ENCODE results near the gene GNAL. TPM values are rescaled to one million over a fixed set of nuclear protein-coding genes. Genes with fewer than 3 reads are reported as not detected.
A peak's percentile ranks its signal among the peaks of the same experiment; 100 is the strongest.

The GNAL gene
- total RNA-seq, 1 donor from 2014 or later = 4.5 TPM

DNA sequence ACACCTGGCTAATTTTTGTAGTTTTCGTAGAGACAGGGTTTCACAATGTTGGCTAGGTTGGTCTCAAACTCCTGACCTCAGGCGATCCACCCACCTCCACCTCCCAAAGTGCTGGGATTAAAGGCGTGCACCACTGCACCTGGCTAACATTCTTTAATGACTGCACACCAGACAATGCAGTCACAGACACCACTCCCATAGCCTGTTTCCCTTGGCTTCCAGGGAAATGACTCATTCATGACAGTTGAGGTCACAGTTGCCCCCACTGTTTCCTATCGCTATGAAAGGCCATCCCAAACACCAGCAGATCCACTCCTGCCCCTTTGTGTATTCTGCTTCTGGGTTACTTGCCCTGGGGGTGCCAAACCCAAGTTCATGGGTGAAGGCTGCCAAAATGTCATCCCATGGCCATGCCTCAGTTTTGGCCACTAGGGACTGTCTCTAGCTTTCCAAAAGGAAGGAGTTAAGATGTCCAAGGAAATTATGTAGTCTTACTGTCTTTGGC lies 170.9 kb downstream of the GNAL start:
- H3K4me2 ChIP-seq (ENCODE audit: low read length) = peak overlapping the region; percentile 55
- Mint-ChIP-seq H3K4me1 (ENCODE audit: low read depth, unreplicated experiment) (peaks cover 47% of the 10 kb centered on the region), H3K27me3 (ENCODE audit: low read depth, unreplicated experiment) (peaks cover 2% of the 10 kb centered on the region), H3K4me3 (ENCODE audit: unreplicated experiment) (no peak overlapping the region), H3K36me3 (ENCODE audit: low read depth, unreplicated experiment) (no peaks in the 10 kb centered on the region), H3K27ac (ENCODE audit: unreplicated experiment) (peak overlapping the region; percentile 98), H3K9me3 (ENCODE audit: unreplicated experiment) (no peaks in the 10 kb centered on the region)
- H2AFZ ChIP-seq (ENCODE audit: low read depth, low read length) = no peak overlapping the region
- TF ChIP-seq EZH2 (IDR thresholded peaks at IDR 0.05; ENCODE audit: insufficient read depth, low read length) = no peak
- TF ChIP-seq, protein P1, sequence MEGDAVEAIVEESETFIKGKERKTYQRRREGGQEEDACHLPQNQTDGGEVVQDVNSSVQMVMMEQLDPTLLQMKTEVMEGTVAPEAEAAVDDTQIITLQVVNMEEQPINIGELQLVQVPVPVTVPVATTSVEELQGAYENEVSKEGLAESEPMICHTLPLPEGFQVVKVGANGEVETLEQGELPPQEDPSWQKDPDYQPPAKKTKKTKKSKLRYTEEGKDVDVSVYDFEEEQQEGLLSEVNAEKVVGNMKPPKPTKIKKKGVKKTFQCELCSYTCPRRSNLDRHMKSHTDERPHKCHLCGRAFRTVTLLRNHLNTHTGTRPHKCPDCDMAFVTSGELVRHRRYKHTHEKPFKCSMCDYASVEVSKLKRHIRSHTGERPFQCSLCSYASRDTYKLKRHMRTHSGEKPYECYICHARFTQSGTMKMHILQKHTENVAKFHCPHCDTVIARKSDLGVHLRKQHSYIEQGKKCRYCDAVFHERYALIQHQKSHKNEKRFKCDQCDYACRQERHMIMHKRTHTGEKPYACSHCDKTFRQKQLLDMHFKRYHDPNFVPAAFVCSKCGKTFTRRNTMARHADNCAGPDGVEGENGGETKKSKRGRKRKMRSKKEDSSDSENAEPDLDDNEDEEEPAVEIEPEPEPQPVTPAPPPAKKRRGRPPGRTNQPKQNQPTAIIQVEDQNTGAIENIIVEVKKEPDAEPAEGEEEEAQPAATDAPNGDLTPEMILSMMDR (IDR thresholded peaks at IDR 0.05; ENCODE audit: insufficient read depth, low read depth, low read length) = peak; percentile 10
- no peaks in the 10 kb centered on the region for H3K9me3 ChIP-seq (ENCODE audit: insufficient read depth, low read depth, low read length)
- H3K4me1 ChIP-seq (ENCODE audit: insufficient read depth, low read length) = peaks cover 41% of the 10 kb centered on the region
- peak; percentile 55 for FAIRE-seq
- peaks cover 5% of the 10 kb centered on the region for H3K79me2 ChIP-seq (ENCODE audit: insufficient read depth, low read length)
- no peak overlapping the region for H3K4me3 ChIP-seq (ENCODE audit: insufficient read depth, low read depth, low read length)
- no peaks in the 10 kb centered on the region for H4K20me1 ChIP-seq (ENCODE audit: insufficient read depth, low read length)
- DNase-seq (ENCODE audit: low read depth) = peak; percentile 85
- no peaks in the 10 kb centered on the region for H3K27me3 ChIP-seq (ENCODE audit: insufficient read depth, low read length)
- peak overlapping the region; percentile 98 for H3K27ac ChIP-seq (ENCODE audit: low read depth, low read length)
- H3K9ac ChIP-seq (ENCODE audit: low read length) = peak overlapping the region; percentile 80
- H3K36me3 ChIP-seq (ENCODE audit: insufficient read depth, low read length) = no peaks in the 10 kb centered on the region

DNA sequence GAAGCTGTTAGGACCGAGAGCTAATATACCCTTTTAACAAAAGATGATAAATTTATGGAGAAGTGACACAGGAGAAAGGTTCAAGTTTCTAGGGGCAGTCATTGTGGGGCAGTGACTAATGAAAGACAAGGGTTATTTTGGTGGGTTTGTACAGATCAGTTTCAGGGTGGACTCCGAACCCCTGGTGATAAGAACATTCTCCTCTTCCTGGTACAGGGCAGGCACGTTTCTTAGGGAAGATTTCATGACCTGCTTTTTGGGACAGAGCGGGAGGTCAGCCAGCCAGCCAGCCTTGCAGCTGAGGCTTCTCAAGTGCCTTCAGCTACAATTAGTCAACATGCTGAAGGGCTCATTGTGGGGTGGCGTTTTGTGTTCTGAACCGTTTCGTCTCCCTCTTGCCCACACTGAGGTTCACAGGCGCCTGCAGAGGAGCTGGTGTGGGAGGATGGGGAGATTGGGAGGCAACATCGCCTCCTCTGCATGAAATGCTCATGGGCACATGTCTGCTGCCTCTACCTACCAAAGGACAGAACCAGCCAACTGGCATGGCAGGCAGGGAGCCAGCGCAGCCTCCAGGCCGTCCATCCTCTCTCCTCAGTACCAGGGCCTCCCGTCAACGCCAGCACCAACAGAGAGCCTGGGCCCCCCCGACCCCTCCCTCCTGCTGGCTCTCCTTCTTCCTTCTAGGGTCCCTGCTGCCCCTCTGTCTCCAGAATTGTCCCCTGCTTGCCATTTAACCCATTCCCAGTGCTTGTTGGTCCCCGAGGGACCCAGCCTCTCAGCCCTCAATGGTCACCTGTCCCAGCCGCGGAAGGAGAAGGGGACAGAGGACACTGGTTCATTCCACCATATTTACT lies 171.8 kb downstream of the GNAL start:
- Mint-ChIP-seq H3K27ac (ENCODE audit: unreplicated experiment) (peak overlapping the region; percentile 95), H3K36me3 (ENCODE audit: low read depth, unreplicated experiment) (no peaks in the 10 kb centered on the region), H3K4me3 (ENCODE audit: unreplicated experiment) (no peak overlapping the region)

More for the DNA sequence above, 171.8 kb downstream of the GNAL start:
- H3K36me3 ChIP-seq (ENCODE audit: insufficient read depth, low read length) = no peaks in the 10 kb centered on the region
- H3K9me3 Mint-ChIP-seq (ENCODE audit: unreplicated experiment) = no peaks in the 10 kb centered on the region
- H3K27me3 Mint-ChIP-seq (ENCODE audit: low read depth, unreplicated experiment) = peaks cover 4% of the 10 kb centered on the region
- peak overlapping the region; percentile 98 for H3K27ac ChIP-seq (ENCODE audit: low read depth, low read length)
- H3K79me2 ChIP-seq (ENCODE audit: insufficient read depth, low read length) = no peaks in the 10 kb centered on the region
- TF ChIP-seq, protein P1 (IDR thresholded peaks at IDR 0.05; ENCODE audit: insufficient read depth, low read depth, low read length) = no peak
- no peak for TF ChIP-seq EZH2 (IDR thresholded peaks at IDR 0.05; ENCODE audit: insufficient read depth, low read length)
- H3K4me1 ChIP-seq (ENCODE audit: insufficient read depth, low read length) = peaks cover 41% of the 10 kb centered on the region
- H3K4me1 Mint-ChIP-seq (ENCODE audit: low read depth, unreplicated experiment) = peaks cover 44% of the 10 kb centered on the region
- H3K9ac ChIP-seq (ENCODE audit: low read length) = peak overlapping the region; percentile 45
- H4K20me1 ChIP-seq (ENCODE audit: insufficient read depth, low read length) = no peaks in the 10 kb centered on the region
- H3K4me2 ChIP-seq (ENCODE audit: low read length) = no peak overlapping the region
- H3K9me3 ChIP-seq (ENCODE audit: insufficient read depth, low read depth, low read length) = no peaks in the 10 kb centered on the region
- H2AFZ ChIP-seq (ENCODE audit: low read depth, low read length) = no peak overlapping the region
- DNase-seq (ENCODE audit: low read depth) (no peak), FAIRE-seq (no peak)
- H3K4me3 ChIP-seq (ENCODE audit: insufficient read depth, low read depth, low read length) = no peak overlapping the region
- no peaks in the 10 kb centered on the region for H3K27me3 ChIP-seq (ENCODE audit: insufficient read depth, low read length)
